LNCaP clone FGC (cell line): ENCODE data around the gene FAM216B.

Experiments used
- DNase-seq: peaks from one replicate; pipeline ENCODE4 v3.0.0-alpha.2; 2011; ENCODE audit warnings: low read depth
- H3K4me3 ChIP-seq: 2 replicates; pipeline ENCODE4 v1.5.1; 2011; ENCODE audit warnings: mild to moderate bottlenecking, low read depth, low read length, control low read depth
- TF ChIP-seq, protein P1 (sequence below): IDR thresholded peaks from 2 replicates; pipeline ENCODE4 v1.5.1; 2012; ENCODE audit warnings: mild to moderate bottlenecking; ENCODE audit not compliant: control insufficient read depth, insufficient read depth; ENCODE audit errors: extremely low read depth

Gene FAM216B

DNA sequence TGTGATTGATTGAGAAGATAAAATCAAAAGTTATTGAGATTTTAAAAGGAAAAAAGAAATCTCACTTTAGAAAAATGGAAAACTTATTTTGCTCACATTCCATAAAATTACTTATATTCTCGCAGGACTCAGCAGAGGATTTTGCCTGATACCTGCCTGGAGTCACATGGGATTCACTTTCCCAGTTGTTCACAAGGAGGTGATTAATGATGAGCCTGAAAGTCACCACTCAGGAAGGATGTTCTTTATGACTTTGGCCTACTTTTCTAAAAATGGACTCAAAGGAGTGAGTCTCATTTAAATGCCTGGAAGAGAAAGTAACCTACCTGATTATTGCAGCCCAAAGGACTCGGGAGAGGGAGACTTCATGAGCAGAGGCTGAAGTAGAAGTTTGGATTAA is 34.5 kb upstream of the FAM216B start:
- no peak overlapping the region for H3K4me3 ChIP-seq
- DNase-seq = no peak
- TF ChIP-seq, protein P1, sequence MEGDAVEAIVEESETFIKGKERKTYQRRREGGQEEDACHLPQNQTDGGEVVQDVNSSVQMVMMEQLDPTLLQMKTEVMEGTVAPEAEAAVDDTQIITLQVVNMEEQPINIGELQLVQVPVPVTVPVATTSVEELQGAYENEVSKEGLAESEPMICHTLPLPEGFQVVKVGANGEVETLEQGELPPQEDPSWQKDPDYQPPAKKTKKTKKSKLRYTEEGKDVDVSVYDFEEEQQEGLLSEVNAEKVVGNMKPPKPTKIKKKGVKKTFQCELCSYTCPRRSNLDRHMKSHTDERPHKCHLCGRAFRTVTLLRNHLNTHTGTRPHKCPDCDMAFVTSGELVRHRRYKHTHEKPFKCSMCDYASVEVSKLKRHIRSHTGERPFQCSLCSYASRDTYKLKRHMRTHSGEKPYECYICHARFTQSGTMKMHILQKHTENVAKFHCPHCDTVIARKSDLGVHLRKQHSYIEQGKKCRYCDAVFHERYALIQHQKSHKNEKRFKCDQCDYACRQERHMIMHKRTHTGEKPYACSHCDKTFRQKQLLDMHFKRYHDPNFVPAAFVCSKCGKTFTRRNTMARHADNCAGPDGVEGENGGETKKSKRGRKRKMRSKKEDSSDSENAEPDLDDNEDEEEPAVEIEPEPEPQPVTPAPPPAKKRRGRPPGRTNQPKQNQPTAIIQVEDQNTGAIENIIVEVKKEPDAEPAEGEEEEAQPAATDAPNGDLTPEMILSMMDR = no peak

GRCh38 chr13:42747399-42747873 is 33.9 kb upstream of the FAM216B start:
- no peak overlapping the region for H3K4me3 ChIP-seq
- DNase-seq = peak; percentile 48
- TF ChIP-seq, protein P1 = no peak

DNA sequence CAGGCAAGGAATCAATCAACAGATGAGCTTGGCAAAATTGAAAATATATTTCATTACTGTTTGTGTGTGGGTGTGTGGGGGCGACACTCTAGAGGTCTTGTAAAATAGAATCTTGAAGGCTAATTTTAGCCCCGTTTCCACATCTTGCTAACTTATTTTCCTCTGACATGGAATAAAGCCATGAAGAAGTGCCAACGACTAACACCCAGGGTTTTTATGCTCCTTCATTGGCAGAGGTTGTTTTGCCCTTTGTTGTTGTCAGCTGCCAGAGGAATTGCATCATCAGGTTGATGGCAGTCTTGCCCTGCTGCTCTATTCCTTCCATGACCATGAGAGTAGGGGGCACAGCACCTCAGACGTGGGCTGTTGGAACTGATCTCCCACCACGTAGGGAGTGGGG is 30.6 kb upstream of the FAM216B start:
- no peak overlapping the region for H3K4me3 ChIP-seq
- DNase-seq = no peak
- TF ChIP-seq, protein P1 = no peak

- TF ChIP-seq, protein P1 = no peak
- DNase-seq = no peak
- no peak overlapping the region for H3K4me3 ChIP-seq
These were observed 29.7 kb upstream of the FAM216B start for GRCh38 chr13:42751693-42752092.

GRCh38 chr13:42752731-42753130 is 28.7 kb upstream of the FAM216B start:
- DNase-seq = no peak
- TF ChIP-seq, protein P1 = no peak
- no peak overlapping the region for H3K4me3 ChIP-seq

DNA sequence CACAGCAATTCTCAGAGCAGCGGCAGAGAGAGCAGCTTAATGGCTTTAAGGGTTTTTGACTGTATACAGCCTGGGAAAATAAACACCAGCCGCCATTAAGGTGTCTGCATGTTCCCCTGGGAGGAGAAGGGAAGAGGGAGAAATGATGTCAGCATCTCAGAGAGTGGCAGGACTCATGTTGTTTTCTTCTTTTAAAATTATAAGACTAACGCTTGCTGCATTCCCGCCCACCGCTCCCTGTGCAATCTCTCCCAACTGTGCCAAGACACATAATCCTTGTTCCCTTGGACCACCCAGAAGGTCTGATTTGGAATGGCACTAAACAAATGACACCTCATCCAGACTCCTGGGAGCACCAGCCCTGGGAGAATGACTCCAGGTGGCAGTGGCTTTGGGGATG is 27.7 kb upstream of the FAM216B start:
- H3K4me3 ChIP-seq = no peak overlapping the region
- TF ChIP-seq, protein P1 = no peak
- DNase-seq = no peak

DNA sequence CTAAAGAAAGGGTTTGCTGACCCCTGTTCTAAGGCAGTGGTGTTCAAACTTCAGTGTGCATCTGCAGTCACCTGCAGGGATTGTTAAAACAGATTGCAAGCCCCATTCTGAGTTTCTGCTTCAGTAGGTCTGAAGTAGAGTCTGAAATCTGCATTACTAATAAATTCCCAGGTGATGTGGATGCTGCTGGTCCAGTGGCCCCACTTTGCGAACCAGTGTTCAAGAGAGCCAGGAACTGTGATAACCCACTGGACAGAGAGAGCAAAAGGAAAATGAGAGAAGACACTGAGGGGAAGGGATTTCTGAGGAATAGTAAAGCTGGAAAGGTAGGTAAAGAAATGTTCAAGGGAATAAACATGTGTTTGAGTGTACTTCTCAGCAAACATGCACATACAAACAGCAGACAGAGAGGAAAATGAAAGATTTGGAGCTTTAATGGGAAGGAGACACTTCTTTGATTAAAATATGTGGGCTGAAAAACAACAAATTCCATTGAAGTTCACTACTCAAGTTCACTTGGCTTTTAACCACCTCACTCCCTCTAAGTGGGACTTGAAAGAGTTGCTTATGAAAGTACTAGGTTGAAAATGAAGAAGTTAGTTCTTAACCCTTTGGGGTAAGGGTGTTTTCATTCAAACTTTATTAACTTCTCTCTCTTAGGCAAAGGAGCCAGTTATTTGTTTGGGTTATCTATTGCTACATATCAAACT is 26.4 kb upstream of the FAM216B start:
- no peak for DNase-seq
- no peak overlapping the region for H3K4me3 ChIP-seq
- TF ChIP-seq, protein P1 = no peak
